Measurements from ENCODE around the gene LSM4. TPM values are rescaled to one million over a fixed set of nuclear protein-coding genes. Genes with fewer than 3 reads are reported as not detected.

The LSM4 gene
- total and polyA plus RNA-seq, 2 donors (not counting 3 experiments of a cell fraction or from before 2014, with no cell fraction given): 118 to 119 TPM

GRCh38 chr19:18310118-18310909, 12.6 kb downstream of the LSM4 start:
- Histone ChIP-seq H3K79me2 (ENCODE audit: control insufficient read depth, insufficient read depth, low read length) (no peaks in the 10 kb centered on the region), H3K27me3 (ENCODE audit: control insufficient read depth in 2 of 2, insufficient read depth in 2 of 2, low read length in 2 of 2) (no peaks in the 10 kb centered on the region), H2AFZ (ENCODE audit: low read depth, low read length) (no peak overlapping the region), H3K36me3 (ENCODE audit: control insufficient read depth in 2 of 2, extremely low read depth in 1 of 2, insufficient read depth in 2 of 2, low read length in 2 of 2) (peaks cover 0 to 15% of the 10 kb centered on the region in 2 experiments), H3K9me1 (replicated peaks; ENCODE audit: control insufficient read depth, extremely low read depth, insufficient read depth, low read length) (no peaks in the 10 kb centered on the region), H3K9ac (replicated peaks; ENCODE audit: extremely low read depth, insufficient read depth, low read length) (no peak overlapping the region), H4K20me1 (replicated peaks; ENCODE audit: control insufficient read depth, extremely low read depth, insufficient read depth, low read length) (no peaks in the 10 kb centered on the region), H3K4me2 (ENCODE audit: insufficient read depth, low read length) (no peak overlapping the region), H3K4me3 (replicated peaks in 1 of 3; ENCODE audit: insufficient read depth in 1 of 3, low read depth in 1 of 3, low read length in 3 of 3) (no peak overlapping the region), H3K9me3 (replicated peaks; ENCODE audit: control insufficient read depth, insufficient read depth, low read length) (no peaks in the 10 kb centered on the region), H3K4me1 (ENCODE audit: control insufficient read depth, extremely low read depth, insufficient read depth, low read length) (peaks cover 3% of the 10 kb centered on the region), H3K27ac (ENCODE audit: insufficient read depth, low read depth, low read length) (no peak overlapping the region)
- ChIA-PET POLR2A (no interaction called here), CTCF (interaction anchor here (1.0 kb wide), 1 partner anchor 12 kb away, joined by 4 read pairs; the partner anchor contains the start of gene LSM4)
- DNase-seq (ENCODE audit: low read depth, low spot score) (no peak), FAIRE-seq (no peak)
- TF ChIP-seq CTCF (IDR thresholded peaks at IDR 0.05; ENCODE audit: extremely low read depth in 1 of 2, insufficient read depth in 1 of 2, low read depth in 1 of 2, low read length in 2 of 2) (no peak), MAX (IDR thresholded peaks at IDR 0.05; ENCODE audit: insufficient read depth, insufficient read length) (no peak), JUN (IDR thresholded peaks at IDR 0.05; ENCODE audit: borderline replicate concordance, insufficient read depth, insufficient read length, low read depth) (no peak), GATA2 (IDR thresholded peaks at IDR 0.05; ENCODE audit: insufficient read depth, insufficient read length, low read depth, low read length) (no peak), FOS (IDR thresholded peaks at IDR 0.05; ENCODE audit: borderline replicate concordance, insufficient read depth, low read length) (no peak), POLR2A (IDR thresholded peaks at IDR 0.05; ENCODE audit: low read depth, low read length) (no peak), POLR2AphosphoS5 (IDR thresholded peaks at IDR 0.05; ENCODE audit: insufficient read depth, low read depth, low read length) (no peak), MYC (IDR thresholded peaks at IDR 0.05; ENCODE audit: low read depth, low read length) (no peak), EZH2 (IDR thresholded peaks at IDR 0.05; ENCODE audit: borderline replicate concordance, low read depth, low read length, severe bottlenecking) (no peak)
- dilution Hi-C loops (cut with MboI; ENCODE audit: extremely low pct_ligation_motif_present, low sequenced_read_pairs): no loop called here
- no TSS peak for BruUV-seq (replicated peaks)
- intact Hi-C loops (cut with micrococcal nuclease): no loop called here
